HG03520 (cell line): Measurements from ENCODE around the gene S100A16.
"Not testable (repeated sequence)": the region's sequence is repeated elsewhere in the genome, so short reads cannot be mapped to it uniquely, and the experiment has no call there.

ENCODE experiments used
- ATAC-seq: cut with Tn5 transposase; IDR thresholded peaks from one replicate; pipeline ENCODE4 v1.9.1; 2021; ENCODE audit warnings: mild to moderate bottlenecking, moderate library complexity; ENCODE audit not compliant: unreplicated experiment

Gene S100A16, protein sequence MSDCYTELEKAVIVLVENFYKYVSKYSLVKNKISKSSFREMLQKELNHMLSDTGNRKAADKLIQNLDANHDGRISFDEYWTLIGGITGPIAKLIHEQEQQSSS

GRCh38 chr1:153612755-153613331 lies at the start of gene S100A16:
S100A16 (minus strand) TSS chr1:153613137; CDS start chr1:153608151, 4,986 bp downstream.
- no peak for ATAC-seq

DNA sequence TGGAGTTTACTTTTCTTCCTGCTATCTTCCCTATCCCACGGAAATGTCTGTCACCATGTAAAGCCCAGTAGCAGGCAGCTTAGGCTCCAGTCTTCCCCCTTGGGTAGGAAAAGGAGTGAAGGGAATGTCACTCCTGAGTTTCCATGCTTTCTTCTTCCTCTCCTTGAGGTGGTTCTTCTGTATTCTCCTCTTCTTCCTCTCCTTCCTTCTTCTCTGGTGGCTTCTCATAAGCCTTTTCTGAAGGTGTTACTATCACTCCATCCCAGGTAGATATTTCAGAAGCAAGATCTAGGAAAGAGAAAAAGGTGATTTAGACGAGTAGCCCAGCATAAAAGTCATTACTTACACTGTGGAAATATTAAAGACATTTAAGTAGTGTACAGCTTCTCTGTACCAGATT lies 49.3 kb upstream of the S100A16 start:
- ATAC-seq: no peak

GRCh38 chr1:153661111-153661708 lies 48.3 kb upstream of the S100A16 start:
- ATAC-seq: no peak

- no peak for ATAC-seq
These were observed 46.7 kb upstream of the S100A16 start for GRCh38 chr1:153659656-153660055.

- no peak for ATAC-seq
These were observed 46.2 kb upstream of the S100A16 start for GRCh38 chr1:153659175-153659534.

DNA sequence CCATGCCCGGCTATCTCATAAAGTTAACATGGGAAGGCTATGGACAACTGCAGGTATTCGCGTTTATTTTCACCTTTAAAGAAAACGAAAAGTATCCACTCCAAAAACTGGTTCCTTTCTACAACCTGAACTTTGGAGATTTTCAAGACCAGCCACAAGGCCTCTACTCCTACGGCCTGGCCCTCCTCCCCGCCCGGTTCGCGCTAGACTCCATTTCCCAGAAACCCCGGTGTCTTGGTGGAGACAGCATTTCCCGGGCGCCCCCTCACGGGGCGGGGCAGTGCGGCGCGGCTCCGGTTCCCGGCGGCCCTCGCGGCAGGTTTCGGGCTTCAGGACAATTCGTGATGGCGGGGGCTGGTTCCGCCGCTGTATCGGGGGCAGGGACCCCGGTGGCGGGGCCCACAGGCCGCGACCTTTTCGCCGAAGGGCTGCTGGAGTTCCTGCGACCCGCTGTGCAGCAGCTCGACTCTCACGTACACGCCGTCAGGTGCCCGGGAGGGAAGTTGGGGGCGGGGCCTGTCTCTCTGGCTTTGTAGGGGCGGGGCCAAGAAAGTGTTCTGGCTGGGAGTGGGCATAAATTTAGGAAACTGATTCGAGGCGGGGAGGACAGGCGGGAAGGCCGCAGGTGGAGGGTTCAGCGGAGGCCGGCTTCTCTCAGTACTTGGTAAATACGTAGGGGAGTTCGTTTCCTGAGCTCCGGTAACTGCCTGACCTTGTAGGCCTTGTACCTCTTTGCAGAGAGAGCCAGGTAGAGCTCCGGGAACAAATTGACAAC lies 45.6 kb upstream of the S100A16 start, which contains the start of gene SNAPIN:
Gene SNAPIN (plus strand): TSS at position 304 of the 775 bp plus-strand sequence. CDS start 41 bp downstream, at position 345.
- peak; percentile 89 for ATAC-seq

GRCh38 chr1:153655333-153655732 lies 42.4 kb upstream of the S100A16 start:
- ATAC-seq: no peak

GRCh38 chr1:153652805-153653500 lies 40.0 kb upstream of the S100A16 start:
- ATAC-seq: no peak

GRCh38 chr1:153651771-153652170 lies 38.8 kb upstream of the S100A16 start:
- no peak for ATAC-seq

GRCh38 chr1:153649863-153650235 lies 36.9 kb upstream of the S100A16 start:
- no peak for ATAC-seq

DNA sequence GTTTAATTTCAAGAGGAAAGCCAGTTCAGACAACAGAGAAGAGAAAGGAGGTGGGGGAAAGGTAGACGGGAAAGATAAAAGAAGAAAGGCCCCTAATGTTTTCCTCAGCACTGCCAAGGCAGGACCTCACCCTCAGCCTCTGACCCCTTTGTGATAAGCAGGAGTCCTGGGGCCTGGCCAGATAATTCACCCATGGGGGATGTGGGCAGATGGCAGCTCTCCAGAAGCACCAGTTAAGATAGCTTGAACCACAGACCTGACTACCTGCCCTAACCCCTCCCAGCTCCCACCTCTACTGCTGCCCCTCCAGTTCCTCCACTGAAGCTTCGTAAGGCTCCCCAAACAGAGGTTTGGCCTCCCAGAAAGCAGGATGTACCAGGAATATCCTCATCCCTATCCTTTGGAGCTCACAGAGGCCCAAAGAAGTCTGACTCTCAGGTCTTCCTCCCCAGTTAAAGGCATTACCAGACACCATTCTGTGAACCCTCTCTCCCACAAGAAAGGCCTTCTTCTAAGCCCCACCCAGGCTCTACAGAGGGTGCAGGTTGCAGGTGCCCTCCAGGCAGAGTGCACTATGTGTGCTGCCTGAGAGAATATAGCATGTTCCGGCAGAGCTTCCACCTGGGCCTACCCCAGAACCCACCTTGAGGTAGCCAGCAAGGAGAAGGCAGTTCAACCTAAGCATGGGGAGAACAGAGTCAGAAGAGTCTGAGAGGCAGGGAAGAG lies 36.4 kb upstream of the S100A16 start:
- no peak for ATAC-seq

DNA sequence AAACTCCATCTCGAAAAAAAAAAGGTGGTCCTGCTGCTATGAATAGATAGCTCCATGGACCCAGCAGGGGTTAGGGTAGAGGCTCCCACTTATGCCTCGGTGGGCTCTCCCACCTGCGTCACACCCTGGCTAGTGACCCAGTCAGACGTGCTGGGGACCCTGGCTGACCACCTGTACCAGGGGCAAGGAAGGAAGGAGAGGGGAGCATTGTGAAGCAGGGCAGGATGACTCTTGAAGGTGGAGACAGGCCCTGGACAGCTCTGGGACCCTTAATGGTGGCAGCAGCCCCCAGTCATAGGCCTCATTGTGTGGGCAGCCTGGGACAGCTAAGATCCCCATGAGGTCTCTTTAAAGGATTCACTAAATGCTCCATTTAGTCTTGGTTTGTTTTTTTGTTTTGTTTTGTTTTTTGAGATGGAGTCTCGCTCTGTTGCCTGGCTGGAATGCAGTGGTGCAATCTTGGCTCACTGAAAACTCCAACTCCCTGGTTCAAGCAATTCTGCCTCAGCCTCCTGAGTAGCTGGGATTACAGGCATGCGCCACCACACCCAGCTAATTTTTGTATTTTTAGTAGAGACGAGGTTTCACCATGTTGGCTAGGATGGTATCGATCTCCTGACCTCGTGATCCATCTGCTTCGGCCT lies 35.2 kb upstream of the S100A16 start:
- no peak for ATAC-seq

DNA sequence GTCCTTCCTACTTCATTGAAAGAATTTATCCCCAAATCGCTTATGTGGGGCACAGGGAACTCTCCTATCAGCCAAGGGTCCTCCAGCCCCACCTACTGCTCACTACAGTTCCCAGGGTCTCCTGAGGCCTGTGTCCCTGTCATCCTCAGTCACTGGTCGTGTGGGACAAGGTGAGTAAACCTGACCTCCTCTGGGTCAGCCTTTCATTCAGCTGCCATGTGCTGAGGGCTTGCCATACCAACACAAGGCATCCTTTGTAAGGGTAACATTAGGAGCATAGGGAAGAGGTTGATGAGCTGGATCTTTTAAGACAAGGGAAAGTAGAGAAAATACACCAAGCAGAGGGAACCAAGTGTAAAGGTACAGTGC lies 34.4 kb upstream of the S100A16 start:
- ATAC-seq: no peak

GRCh38 chr1:153646672-153647345 lies 33.9 kb upstream of the S100A16 start:
- ATAC-seq: no peak

DNA sequence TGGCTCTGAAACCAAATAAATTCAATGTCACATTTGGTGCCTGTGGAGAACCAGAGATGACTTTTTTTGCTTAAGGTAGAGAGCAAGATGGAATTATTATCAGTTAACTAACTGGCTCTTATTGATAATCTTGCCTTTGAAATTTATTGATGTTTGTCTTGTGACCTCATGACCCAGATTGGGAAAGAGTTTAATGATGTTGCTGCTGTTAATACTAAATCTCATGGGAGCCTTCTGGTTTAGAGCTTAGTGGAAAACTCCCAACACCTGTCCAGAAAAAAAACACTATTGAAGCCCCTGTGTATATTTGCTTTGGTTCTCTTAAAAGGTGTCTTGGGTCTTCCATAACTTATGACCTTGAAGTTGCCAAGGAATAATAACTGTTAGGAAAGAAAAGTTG lies 30.9 kb upstream of the S100A16 start:
- no peak for ATAC-seq

GRCh38 chr1:153643100-153643499 lies 30.2 kb upstream of the S100A16 start:
- ATAC-seq: no peak

- ATAC-seq: no peak
These were observed 29.2 kb upstream of the S100A16 start for GRCh38 chr1:153642161-153642560.

GRCh38 chr1:153640861-153641260 lies 27.9 kb upstream of the S100A16 start:
- ATAC-seq: no peak

DNA sequence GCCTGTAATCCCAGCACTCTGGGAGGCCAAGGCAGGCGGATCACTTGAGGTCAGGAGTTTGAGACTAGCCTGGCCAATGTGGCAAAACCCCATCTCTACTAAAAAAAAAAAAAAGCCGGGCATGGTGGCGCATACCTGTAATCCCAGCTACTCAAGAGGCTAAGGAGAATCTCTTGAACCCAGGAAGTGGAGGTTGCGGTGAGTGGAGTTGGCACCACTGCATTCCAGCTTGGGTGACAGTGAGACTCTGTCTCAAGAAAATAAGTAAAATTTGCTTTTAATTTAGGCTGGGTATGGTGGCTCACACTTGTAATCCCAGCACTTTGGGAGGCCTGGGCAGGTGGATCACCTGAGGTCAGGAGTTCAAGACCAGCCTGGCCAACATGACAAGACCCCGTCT lies 27.3 kb upstream of the S100A16 start:
- not testable (repeated sequence) for ATAC-seq

- ATAC-seq: no peak
These were observed 26.3 kb upstream of the S100A16 start for GRCh38 chr1:153639280-153639679.
